HL-60/S4 treated with retinoic acid at 250 ng/mL for 4 days and 3 days (cell line): Measurements from ENCODE around the gene SP110.

Experiments
- in situ Hi-C: fragments of 300-500 bp; cut with MboI; formaldehyde crosslinking; loops from 2 replicates; pipeline ENCODE4 v1.7.0; 2022; ENCODE audit warnings: low sequenced_read_pairs

SP110 gene

GRCh38 chr2:230225486-230225885 lies 5.7 kb upstream of the SP110 start, which contains the start of gene SP140:
Gene SP140 (plus strand): TSS chr2:230225736. CDS start chr2:230225845, 109 bp downstream.
- in situ Hi-C loops = no loop called here

GRCh38 chr2:230224458-230224857 lies 4.7 kb upstream of the SP110 start:
- in situ Hi-C loops = loop anchor here (25.0 kb wide), 1 partner anchor 388 kb away; no protein-coding TSS in a partner anchor

- in situ Hi-C loops = loop anchor here (25.0 kb wide), 1 partner anchor 389 kb away; no protein-coding TSS in a partner anchor
Measured at GRCh38 chr2:230222829-230223228, 3.0 kb upstream of the SP110 start.

GRCh38 chr2:230221493-230221892 lies 1.7 kb upstream of the SP110 start:
- in situ Hi-C loops = loop anchor here (25.0 kb wide), 1 partner anchor 391 kb away; no protein-coding TSS in a partner anchor

- in situ Hi-C loops = loop anchor here (25.0 kb wide), 1 partner anchor 392 kb away; no protein-coding TSS in a partner anchor
Measured at GRCh38 chr2:230220347-230220969, 674 bp upstream of the SP110 start.

- in situ Hi-C loops = loop anchor here (25.0 kb wide), 1 partner anchor 394 kb away; no protein-coding TSS in a partner anchor
Measured at GRCh38 chr2:230218421-230218820, 1.4 kb downstream of the SP110 start.

GRCh38 chr2:230217424-230217823 lies 2.4 kb downstream of the SP110 start:
- in situ Hi-C loops = loop anchor here (25.0 kb wide), 1 partner anchor 395 kb away; no protein-coding TSS in a partner anchor

DNA sequence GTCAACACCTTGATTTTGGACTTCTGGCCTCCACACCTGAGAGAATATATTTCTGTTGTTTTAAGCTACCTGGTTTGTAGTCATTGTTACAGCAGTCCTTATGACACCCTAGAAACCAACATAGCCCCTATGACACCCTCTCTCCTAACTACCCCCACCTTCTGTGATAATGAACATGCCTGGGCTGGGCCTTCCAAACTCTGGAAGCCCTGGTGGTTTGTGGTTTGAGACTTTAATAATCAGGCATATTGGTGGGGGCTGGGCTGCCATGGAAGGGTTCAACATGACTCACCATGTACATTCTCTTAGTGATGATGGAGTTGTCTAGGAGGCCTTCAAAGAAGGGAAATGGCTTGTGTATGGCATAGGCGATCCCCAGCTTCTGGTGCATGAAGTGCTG lies 3.3 kb downstream of the SP110 start:
- in situ Hi-C loops = loop anchor here (25.0 kb wide), 1 partner anchor 396 kb away; no protein-coding TSS in a partner anchor

DNA sequence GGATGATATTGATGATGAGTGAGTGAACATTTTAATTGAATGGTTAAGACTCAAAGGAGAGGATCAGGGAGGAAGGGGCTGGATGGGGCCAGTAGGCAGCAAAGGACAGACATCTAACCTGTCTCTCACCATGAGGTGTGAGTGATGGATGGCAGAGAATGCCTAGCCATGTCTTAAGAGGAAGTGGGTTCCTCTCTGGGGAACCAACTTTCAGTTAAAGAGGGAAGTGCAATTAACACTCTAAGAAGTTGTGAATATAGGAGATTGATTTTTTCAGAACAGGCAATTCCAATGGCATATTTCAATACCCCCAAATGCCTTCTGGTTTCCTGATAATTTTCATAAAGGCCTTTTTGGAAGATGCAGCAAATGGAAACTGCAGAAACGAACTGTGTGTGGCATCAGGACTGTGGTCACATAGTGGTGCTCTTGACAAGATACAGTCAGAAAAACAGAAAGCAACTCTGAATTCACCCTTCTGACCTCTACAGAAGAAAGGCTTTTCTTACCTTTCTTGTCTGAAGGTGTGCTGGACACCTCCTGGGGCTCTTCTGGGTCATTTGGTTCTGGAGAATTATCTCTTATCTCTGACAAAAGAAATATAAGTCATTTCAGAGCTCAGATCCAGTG lies 10.2 kb downstream of the SP110 start:
- in situ Hi-C loops = loop anchor here (25.0 kb wide), 1 partner anchor 403 kb away; no protein-coding TSS in a partner anchor

GRCh38 chr2:230208576-230208975 lies 11.2 kb downstream of the SP110 start:
- in situ Hi-C loops = loop anchor here (25.0 kb wide), 1 partner anchor 404 kb away; no protein-coding TSS in a partner anchor

GRCh38 chr2:230205721-230206120 lies 14.1 kb downstream of the SP110 start:
- in situ Hi-C loops = loop anchor here (25.0 kb wide), 1 partner anchor 407 kb away; no protein-coding TSS in a partner anchor

- in situ Hi-C loops = loop anchor here (25.0 kb wide), 1 partner anchor 407 kb away; no protein-coding TSS in a partner anchor
Measured at GRCh38 chr2:230205034-230205433, 14.8 kb downstream of the SP110 start.

- in situ Hi-C loops = loop anchor here (25.0 kb wide), 1 partner anchor 409 kb away; no protein-coding TSS in a partner anchor
Measured at GRCh38 chr2:230203110-230203676, 16.6 kb downstream of the SP110 start.

GRCh38 chr2:230202430-230203109 lies 17.2 kb downstream of the SP110 start:
- in situ Hi-C loops = loop anchor here (25.0 kb wide), 1 partner anchor 410 kb away; no protein-coding TSS in a partner anchor

DNA sequence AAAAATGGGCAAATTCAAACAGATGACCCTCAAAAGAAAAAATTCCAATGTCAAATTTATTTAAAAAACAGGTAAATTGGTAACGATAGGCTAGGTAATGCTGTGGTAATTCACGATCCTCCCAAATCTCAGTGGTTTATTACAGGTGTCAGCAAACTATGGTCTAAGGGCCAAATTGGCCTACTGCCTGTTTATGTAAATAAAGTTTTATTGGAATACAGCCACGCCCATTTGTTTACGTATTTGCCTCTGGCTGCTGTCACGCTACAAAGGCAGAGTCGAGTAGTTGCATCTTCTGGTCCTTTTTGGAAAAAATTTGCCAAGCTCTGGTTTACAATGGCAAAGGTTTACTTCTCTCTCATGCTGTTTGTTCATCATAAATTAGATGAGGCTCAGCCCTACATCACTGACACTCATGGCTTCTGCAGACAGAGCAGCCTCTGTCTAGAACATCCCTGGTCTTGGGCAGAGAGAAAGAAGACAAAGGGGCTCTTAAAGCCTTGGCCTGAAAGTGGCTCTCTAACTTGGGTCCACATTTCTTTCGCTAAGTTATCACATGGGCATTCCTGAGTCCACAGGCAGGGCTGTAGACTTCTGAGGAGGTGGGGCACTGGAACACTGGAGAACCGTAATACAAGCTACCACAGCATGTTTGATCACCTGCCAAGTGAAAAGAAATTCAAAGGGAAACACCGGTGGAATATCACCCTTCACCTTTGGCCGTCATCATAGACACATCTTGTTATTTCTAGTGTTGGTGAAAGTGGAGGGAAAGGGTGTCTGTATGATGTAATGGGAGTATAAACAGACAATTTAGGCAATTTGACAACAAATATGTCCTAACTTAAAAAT lies 34.8 kb downstream of the SP110 start:
- in situ Hi-C loops = no loop called here

- in situ Hi-C loops = no loop called here
Measured at GRCh38 chr2:230181195-230181594, 38.6 kb downstream of the SP110 start.

- in situ Hi-C loops = no loop called here
Measured at GRCh38 chr2:230179907-230180306, 39.9 kb downstream of the SP110 start.

DNA sequence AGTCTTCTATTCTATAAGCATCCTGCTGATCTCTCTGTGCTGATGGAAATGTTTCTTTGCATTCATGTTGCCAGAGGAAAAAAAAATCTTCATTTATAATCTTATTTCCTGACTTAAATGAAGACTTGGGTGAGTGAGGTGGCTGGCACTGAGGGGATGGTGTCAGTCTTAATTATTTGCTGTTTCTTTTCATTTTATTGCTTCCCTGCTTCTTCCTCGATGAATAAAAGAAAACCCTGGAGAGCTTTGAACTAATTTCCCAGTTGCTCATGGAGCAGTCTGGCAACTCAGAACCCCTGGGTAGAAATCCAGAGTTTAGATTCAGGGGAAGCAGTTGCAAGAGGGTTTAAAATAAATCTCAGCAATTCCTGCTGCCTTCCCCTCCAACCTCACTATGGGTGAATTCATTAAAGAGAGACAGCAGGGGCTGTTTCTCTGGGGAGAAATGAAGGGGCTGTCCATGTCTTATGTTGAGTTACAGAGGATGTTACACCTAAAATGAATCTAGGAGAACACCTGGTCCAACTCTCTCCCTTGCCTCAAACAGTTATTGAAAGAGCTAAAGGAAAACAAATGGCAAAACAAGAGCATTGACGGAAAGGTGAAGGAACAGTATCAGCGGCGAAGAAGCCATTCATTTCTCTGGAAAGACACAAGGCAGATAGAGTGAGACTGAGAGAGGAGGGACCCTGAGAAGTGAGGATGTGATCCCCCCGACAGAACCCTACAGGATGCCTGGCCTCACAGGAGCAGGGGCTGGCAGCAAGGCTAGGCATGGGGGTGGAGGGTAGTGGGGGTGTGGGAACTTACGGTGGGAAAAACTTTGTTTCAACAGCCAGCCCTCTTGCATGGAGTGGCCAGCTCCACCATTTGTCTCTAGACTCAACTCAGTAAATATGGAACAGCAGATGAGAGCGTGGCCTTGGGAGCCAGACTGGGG lies 41.0 kb downstream of the SP110 start:
- in situ Hi-C loops = no loop called here

GRCh38 chr2:230176996-230177395 lies 42.8 kb downstream of the SP110 start:
- in situ Hi-C loops = no loop called here
